ENCODE data around the gene LEF1. TPM values are rescaled to one million over a fixed set of nuclear protein-coding genes. Genes with fewer than 3 reads are reported as not detected.

The LEF1 gene
- total and polyA plus RNA-seq, 5 donors from 2014 or later = 465 to 627 (median 558) TPM

- H3K27me3 ChIP-seq (ENCODE audit: control insufficient read depth, insufficient read depth, low read length) = no peaks in the 10 kb centered on the region
- H3K27ac ChIP-seq (ENCODE audit: insufficient read depth, low read length, poor library complexity, severe bottlenecking) = peak overlapping the region; percentile 82
- DNase-seq (no peak), ATAC-seq (ENCODE audit: low read depth in 2 of 2) (no peak)
- H3K4me3 Mint-ChIP-seq = peak overlapping the region; percentile 65 to 79 (median 72)
- no peaks in the 10 kb centered on the region for H3K27me3 Mint-ChIP-seq
- no peaks in the 10 kb centered on the region for H3K9me3 Mint-ChIP-seq
- peak overlapping the region; percentile 76 for H3K4me3 ChIP-seq (ENCODE audit: low read depth, low read length)
- peaks cover 40% of the 10 kb centered on the region for H3K36me3 Mint-ChIP-seq
- H3K27ac Mint-ChIP-seq = peak overlapping the region; percentile 84 to 99 (median 89)
- H3K4me1 Mint-ChIP-seq = peaks cover 57 to 98% (median 87%) of the 10 kb centered on the region in 4 donors
- H3K4me1 ChIP-seq (ENCODE audit: control insufficient read depth, insufficient read depth, low read length, poor library complexity, severe bottlenecking) = peaks cover 100% of the 10 kb centered on the region
- no peaks in the 10 kb centered on the region for H3K9me3 ChIP-seq (ENCODE audit: control insufficient read depth in 2 of 2, low read length in 2 of 2)
- peaks cover 33% of the 10 kb centered on the region for H3K36me3 ChIP-seq (ENCODE audit: control insufficient read depth, insufficient read depth, low read length)
These were observed 58.3 kb downstream of the LEF1 start for GRCh38 chr4:108110450-108110849.

- peak overlapping the region; percentile 84 to 99 (median 89) for H3K27ac Mint-ChIP-seq
These were observed 58.7 kb downstream of the LEF1 start for GRCh38 chr4:108109997-108110416.

GRCh38 chr4:108109111-108109510 is 59.6 kb downstream of the LEF1 start:
- peaks cover 45 to 94% (median 81%) of the 10 kb centered on the region in 4 donors for H3K4me1 Mint-ChIP-seq
- H3K27ac ChIP-seq (ENCODE audit: insufficient read depth, low read length, poor library complexity, severe bottlenecking) = peak overlapping the region; percentile 82
- DNase-seq (no peak), ATAC-seq (ENCODE audit: low read depth in 2 of 2) (no peak)
- H3K4me3 ChIP-seq (ENCODE audit: low read depth, low read length) = peak overlapping the region; percentile 76
- peaks cover 38% of the 10 kb centered on the region for H3K36me3 Mint-ChIP-seq
- no peaks in the 10 kb centered on the region for H3K27me3 Mint-ChIP-seq
- H3K27me3 ChIP-seq (ENCODE audit: control insufficient read depth, insufficient read depth, low read length) = no peaks in the 10 kb centered on the region
- H3K9me3 Mint-ChIP-seq = no peaks in the 10 kb centered on the region
- peak overlapping the region; percentile 65 to 79 (median 72) for H3K4me3 Mint-ChIP-seq
- peaks cover 35% of the 10 kb centered on the region for H3K36me3 ChIP-seq (ENCODE audit: control insufficient read depth, insufficient read depth, low read length)
- peaks cover 92% of the 10 kb centered on the region for H3K4me1 ChIP-seq (ENCODE audit: control insufficient read depth, insufficient read depth, low read length, poor library complexity, severe bottlenecking)
- peak overlapping the region; percentile 84 to 99 (median 89) for H3K27ac Mint-ChIP-seq
- H3K9me3 ChIP-seq (ENCODE audit: control insufficient read depth in 2 of 2, low read length in 2 of 2) = no peaks in the 10 kb centered on the region

More at GRCh38 chr4:108109997-108110416, 58.7 kb downstream of the LEF1 start:
- Mint-ChIP-seq H3K4me1 (peaks cover 52 to 97% (median 84%) of the 10 kb centered on the region in 4 donors), H3K4me3 (peak overlapping the region; percentile 65 to 79 (median 72)), H3K36me3 (peaks cover 37% of the 10 kb centered on the region), H3K9me3 (no peaks in the 10 kb centered on the region), H3K27me3 (no peaks in the 10 kb centered on the region)
- DNase-seq = no peak
- peak overlapping the region; percentile 82 for H3K27ac ChIP-seq (ENCODE audit: insufficient read depth, low read length, poor library complexity, severe bottlenecking)
- H3K4me3 ChIP-seq (ENCODE audit: low read depth, low read length) = peak overlapping the region; percentile 76
- H3K36me3 ChIP-seq (ENCODE audit: control insufficient read depth, insufficient read depth, low read length) = peaks cover 33% of the 10 kb centered on the region
- H3K4me1 ChIP-seq (ENCODE audit: control insufficient read depth, insufficient read depth, low read length, poor library complexity, severe bottlenecking) = peaks cover 96% of the 10 kb centered on the region
- H3K27me3 ChIP-seq (ENCODE audit: control insufficient read depth, insufficient read depth, low read length) = no peaks in the 10 kb centered on the region
- no peaks in the 10 kb centered on the region for H3K9me3 ChIP-seq (ENCODE audit: control insufficient read depth in 2 of 2, low read length in 2 of 2)
- ATAC-seq (ENCODE audit: low read depth in 2 of 2) = no peak

GRCh38 chr4:108107729-108108382 is 60.9 kb downstream of the LEF1 start:
- peak overlapping the region; percentile 76 for H3K4me3 ChIP-seq (ENCODE audit: low read depth, low read length)
- H3K36me3 Mint-ChIP-seq = peaks cover 47% of the 10 kb centered on the region
- H3K9me3 Mint-ChIP-seq = no peaks in the 10 kb centered on the region
- H3K4me3 Mint-ChIP-seq = peak overlapping the region; percentile 35 to 75 (median 68)
- H3K27ac ChIP-seq (ENCODE audit: insufficient read depth, low read length, poor library complexity, severe bottlenecking) = peak overlapping the region; percentile 82
- H3K27ac Mint-ChIP-seq = peak overlapping the region; percentile 69 to 94 (median 89)
- H3K9me3 ChIP-seq (ENCODE audit: control insufficient read depth in 2 of 2, low read length in 2 of 2) = no peaks in the 10 kb centered on the region
- peaks cover 83% of the 10 kb centered on the region for H3K4me1 ChIP-seq (ENCODE audit: control insufficient read depth, insufficient read depth, low read length, poor library complexity, severe bottlenecking)
- ATAC-seq (ENCODE audit: low read depth in 2 of 2) (peak; percentile 76 to 77), DNase-seq (peak; percentile 25 to 83 (median 64))
- H3K36me3 ChIP-seq (ENCODE audit: control insufficient read depth, insufficient read depth, low read length) = peaks cover 40% of the 10 kb centered on the region
- H3K27me3 Mint-ChIP-seq = no peaks in the 10 kb centered on the region
- H3K27me3 ChIP-seq (ENCODE audit: control insufficient read depth, insufficient read depth, low read length) = no peaks in the 10 kb centered on the region
- peaks cover 44 to 94% (median 82%) of the 10 kb centered on the region in 4 donors for H3K4me1 Mint-ChIP-seq

GRCh38 chr4:108107101-108107500 is 61.6 kb downstream of the LEF1 start:
- Mint-ChIP-seq H3K4me1 (peaks cover 46 to 94% (median 83%) of the 10 kb centered on the region in 4 donors), H3K4me3 (peak overlapping the region; percentile 2 to 75 (median 59)), H3K27ac (peak overlapping the region; percentile 79 to 94 (median 80)), H3K9me3 (no peaks in the 10 kb centered on the region), H3K36me3 (peaks cover 50% of the 10 kb centered on the region), H3K27me3 (no peaks in the 10 kb centered on the region)
- Histone ChIP-seq H3K36me3 (ENCODE audit: control insufficient read depth, insufficient read depth, low read length) (peaks cover 45% of the 10 kb centered on the region), H3K9me3 (ENCODE audit: control insufficient read depth in 2 of 2, low read length in 2 of 2) (no peaks in the 10 kb centered on the region), H3K27me3 (ENCODE audit: control insufficient read depth, insufficient read depth, low read length) (no peaks in the 10 kb centered on the region), H3K27ac (ENCODE audit: insufficient read depth, low read length, poor library complexity, severe bottlenecking) (peak overlapping the region; percentile 82), H3K4me1 (ENCODE audit: control insufficient read depth, insufficient read depth, low read length, poor library complexity, severe bottlenecking) (peaks cover 76% of the 10 kb centered on the region), H3K4me3 (ENCODE audit: low read depth, low read length) (peak overlapping the region; percentile 76)
- ATAC-seq (ENCODE audit: low read depth in 2 of 2) = peak; percentile 43 to 47
- peak in 1 of 3 donors; percentile 88 for DNase-seq

- peak overlapping the region; percentile 79 to 94 (median 80) for H3K27ac Mint-ChIP-seq
- H3K4me1 ChIP-seq (ENCODE audit: control insufficient read depth, insufficient read depth, low read length, poor library complexity, severe bottlenecking) = peaks cover 73% of the 10 kb centered on the region
- H3K9me3 Mint-ChIP-seq = no peaks in the 10 kb centered on the region
- no peaks in the 10 kb centered on the region for H3K9me3 ChIP-seq (ENCODE audit: control insufficient read depth in 2 of 2, low read length in 2 of 2)
- no peaks in the 10 kb centered on the region for H3K27me3 Mint-ChIP-seq
- H3K27me3 ChIP-seq (ENCODE audit: control insufficient read depth, insufficient read depth, low read length) = no peaks in the 10 kb centered on the region
- peaks cover 51 to 94% (median 82%) of the 10 kb centered on the region in 4 donors for H3K4me1 Mint-ChIP-seq
- H3K4me3 ChIP-seq (ENCODE audit: low read depth, low read length) = peak overlapping the region; percentile 76
- peaks cover 57% of the 10 kb centered on the region for H3K36me3 Mint-ChIP-seq
- H3K4me3 Mint-ChIP-seq = peak overlapping the region; percentile 43 to 75 (median 64)
- ATAC-seq (ENCODE audit: low read depth in 2 of 2) (no peak), DNase-seq (no peak)
- H3K27ac ChIP-seq (ENCODE audit: insufficient read depth, low read length, poor library complexity, severe bottlenecking) = peak overlapping the region; percentile 82
- peaks cover 45% of the 10 kb centered on the region for H3K36me3 ChIP-seq (ENCODE audit: control insufficient read depth, insufficient read depth, low read length)
These were observed 62.5 kb downstream of the LEF1 start for GRCh38 chr4:108106186-108106585.

GRCh38 chr4:108103099-108103862 is 65.5 kb downstream of the LEF1 start:
- peaks cover 53% of the 10 kb centered on the region for H3K36me3 ChIP-seq (ENCODE audit: control insufficient read depth, insufficient read depth, low read length)
- peak overlapping the region; percentile 40 for H3K4me3 ChIP-seq (ENCODE audit: low read depth, low read length)
- Mint-ChIP-seq H3K36me3 (peaks cover 56% of the 10 kb centered on the region), H3K27me3 (no peaks in the 10 kb centered on the region), H3K4me1 (peaks cover 42 to 90% (median 78%) of the 10 kb centered on the region in 4 donors), H3K4me3 (peak overlapping the region; percentile 4 to 48 (median 26)), H3K27ac (peak overlapping the region in 2 of 3 donors; percentile 34 to 53), H3K9me3 (no peaks in the 10 kb centered on the region)
- DNase-seq (no peak), ATAC-seq (ENCODE audit: low read depth in 2 of 2) (no peak)
- no peaks in the 10 kb centered on the region for H3K27me3 ChIP-seq (ENCODE audit: control insufficient read depth, insufficient read depth, low read length)
- H3K4me1 ChIP-seq (ENCODE audit: control insufficient read depth, insufficient read depth, low read length, poor library complexity, severe bottlenecking) = peaks cover 62% of the 10 kb centered on the region
- peak overlapping the region; percentile 58 for H3K27ac ChIP-seq (ENCODE audit: insufficient read depth, low read length, poor library complexity, severe bottlenecking)
- no peaks in the 10 kb centered on the region for H3K9me3 ChIP-seq (ENCODE audit: control insufficient read depth in 2 of 2, low read length in 2 of 2)
